ENCODE results near the gene TRMT2B. TPM values are rescaled to one million over a fixed set of nuclear protein-coding genes. Genes with fewer than 3 reads are reported as not detected.
A peak's percentile ranks its signal among the peaks of the same experiment; 100 is the strongest.
"Not testable (repeated sequence)": the region's sequence is repeated elsewhere in the genome, so short reads cannot be mapped to it uniquely, and the experiment has no call there.

Gene TRMT2B
- total RNA-seq, 1 donor from 2014 or later = 5.0 TPM

GRCh38 chrX:101078716-101079598, 27.0 kb upstream of the TRMT2B start, which contains the start of gene TMEM35A:
Gene TMEM35A, plus strand, starts transcription at chrX:101078879. Its CDS starts 124 bp downstream, at chrX:101079003.
- TF ChIP-seq CTCF (conservative IDR thresholded peaks at IDR 0.05; ENCODE audit: low read depth, low read length) = no peak
- peak within 1 kb of the TSS; percentile 41 for H3K4me3 ChIP-seq (ENCODE audit: low read depth, low read length)

GRCh38 chrX:101071582-101071981, 19.7 kb upstream of the TRMT2B start:
- H3K4me3 ChIP-seq (ENCODE audit: low read depth, low read length) = no peak overlapping the region
- TF ChIP-seq CTCF (conservative IDR thresholded peaks at IDR 0.05; ENCODE audit: low read depth, low read length) = no peak

More at GRCh38 chrX:101078716-101079598, 27.0 kb upstream of the TRMT2B start, which contains the start of gene TMEM35A:
- no peak for DNase-seq (ENCODE audit: low read depth)

GRCh38 chrX:101062176-101062575, 10.3 kb upstream of the TRMT2B start:
- H3K4me3 ChIP-seq (ENCODE audit: low read depth, low read length) = no peak overlapping the region
- DNase-seq (ENCODE audit: low read depth) = no peak

More at GRCh38 chrX:101071582-101071981, 19.7 kb upstream of the TRMT2B start:
- no peak for DNase-seq (ENCODE audit: low read depth)

GRCh38 chrX:101057093-101057714, 5.3 kb upstream of the TRMT2B start:
- no peak overlapping the region for H3K4me3 ChIP-seq (ENCODE audit: low read depth, low read length)
- no peak for DNase-seq (ENCODE audit: low read depth)
- TF ChIP-seq CTCF (conservative IDR thresholded peaks at IDR 0.05; ENCODE audit: low read depth, low read length) = no peak

More at GRCh38 chrX:101062176-101062575, 10.3 kb upstream of the TRMT2B start:
- TF ChIP-seq CTCF (conservative IDR thresholded peaks at IDR 0.05; ENCODE audit: low read depth, low read length) = no peak

GRCh38 chrX:101056551-101056950, 4.6 kb upstream of the TRMT2B start:
- H3K4me3 ChIP-seq (ENCODE audit: low read depth, low read length); DNase-seq (ENCODE audit: low read depth): not testable (repeated sequence)

GRCh38 chrX:101051153-101051548, 760 bp downstream of the TRMT2B start:
- no peak for TF ChIP-seq CTCF (conservative IDR thresholded peaks at IDR 0.05; ENCODE audit: low read depth, low read length)
- DNase-seq (ENCODE audit: low read depth) = no peak
- H3K4me3 ChIP-seq (ENCODE audit: low read depth, low read length) = peak overlapping the region; percentile 57

- no peak for DNase-seq (ENCODE audit: low read depth)
- no peak for TF ChIP-seq CTCF (conservative IDR thresholded peaks at IDR 0.05; ENCODE audit: low read depth, low read length)
- no peak overlapping the region for H3K4me3 ChIP-seq (ENCODE audit: low read depth, low read length)
Observed at GRCh38 chrX:101040197-101040596, 11.7 kb downstream of the TRMT2B start.

Data from epithelial cell of proximal tubule (primary cell).